Ecto neural progenitor cell (in vitro differentiated cells): Measurements from ENCODE around the gene PGD.
"Not testable (repeated sequence)": the region's sequence is repeated elsewhere in the genome, so short reads cannot be mapped to it uniquely, and the experiment has no call there.

ENCODE experiments used
- DNase-seq: peaks from one replicate; pipeline ENCODE4 v3.0.0-alpha.2; 2018; ENCODE audit warnings: low spot score

PGD gene

GRCh38 chr1:10399444-10399941 lies 629 bp downstream of the PGD start:
- no peak for DNase-seq

- DNase-seq, result no peak
These were observed 1.1 kb downstream of the PGD start for GRCh38 chr1:10400013-10400412.

DNA sequence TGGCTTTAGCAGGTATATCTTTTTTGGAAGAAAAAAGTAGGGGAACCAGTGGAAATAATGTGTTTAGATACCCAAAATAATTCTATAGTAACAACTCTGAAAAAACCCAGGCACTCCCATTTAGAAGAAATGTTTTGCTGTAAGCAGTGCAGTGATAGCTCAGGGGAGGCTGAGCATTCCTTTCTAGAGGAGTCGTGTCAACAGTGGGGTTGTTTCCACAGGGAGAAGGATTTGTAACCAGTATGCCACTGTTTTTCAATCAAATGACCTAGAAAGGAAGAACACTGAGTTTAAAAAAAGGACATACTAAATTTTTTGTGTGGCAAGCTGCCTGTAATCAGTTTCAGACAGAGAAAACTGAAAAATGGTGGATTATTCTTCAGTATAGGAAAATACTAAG lies 2.4 kb downstream of the PGD start:
- no peak for DNase-seq

- DNase-seq, result no peak
These were observed 3.9 kb downstream of the PGD start for GRCh38 chr1:10402729-10403274.

- no peak for DNase-seq
These were observed 8.3 kb downstream of the PGD start for GRCh38 chr1:10407201-10407600.

DNA sequence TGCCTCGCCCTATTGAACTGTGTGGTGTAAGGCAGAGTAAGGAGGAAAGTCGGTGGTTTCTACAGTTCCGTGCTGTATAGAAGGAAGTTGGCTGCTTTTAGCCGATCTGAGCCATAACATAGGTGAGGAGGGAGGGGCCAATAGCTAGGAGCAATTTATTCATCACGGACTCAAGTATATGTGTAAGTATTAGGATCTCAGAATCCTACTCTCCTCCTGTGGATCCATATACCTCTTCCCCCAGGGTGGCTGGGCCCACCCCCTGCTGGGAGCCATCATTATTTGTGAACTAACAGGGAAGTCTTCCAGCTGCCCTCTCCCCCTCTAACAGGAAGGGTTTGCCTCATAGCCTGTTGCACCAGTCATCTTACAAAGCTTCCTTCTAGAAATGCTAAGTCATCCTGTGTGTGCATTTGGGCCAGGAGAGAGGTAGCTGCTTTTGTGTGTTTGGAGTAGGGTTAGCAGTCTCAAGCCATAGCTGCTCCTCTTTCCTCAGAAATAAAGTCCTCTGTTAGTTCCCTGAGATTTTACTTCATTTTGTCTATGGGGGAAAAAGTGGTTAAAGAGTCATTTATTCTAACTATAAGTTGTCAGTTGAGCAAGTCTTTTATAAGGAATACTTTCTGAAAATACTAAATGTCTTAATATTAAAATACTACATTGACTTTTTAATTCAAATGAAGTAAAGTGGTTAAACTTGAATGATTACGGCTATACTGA lies 16.5 kb downstream of the PGD start:
- DNase-seq, result no peak

DNA sequence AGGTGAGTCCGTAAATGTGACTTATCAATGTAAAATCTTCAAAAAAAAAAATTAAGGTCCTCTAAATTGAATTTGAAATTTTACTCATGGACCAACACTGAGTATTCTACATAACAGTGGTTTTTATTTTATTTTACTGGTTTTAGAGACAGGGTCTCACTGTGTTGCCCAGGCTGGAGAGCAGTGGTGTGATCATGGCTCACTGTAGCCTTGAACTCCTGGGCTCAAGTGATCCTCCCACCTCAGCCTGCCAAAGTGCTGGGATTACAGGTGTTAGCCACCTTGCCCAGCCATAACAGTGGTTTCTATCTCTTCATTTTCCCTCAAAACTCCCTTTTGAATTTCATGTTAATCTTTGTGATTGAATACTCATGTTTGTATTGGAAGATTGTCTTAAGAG lies 17.1 kb downstream of the PGD start:
- DNase-seq, result not testable (repeated sequence)

DNA sequence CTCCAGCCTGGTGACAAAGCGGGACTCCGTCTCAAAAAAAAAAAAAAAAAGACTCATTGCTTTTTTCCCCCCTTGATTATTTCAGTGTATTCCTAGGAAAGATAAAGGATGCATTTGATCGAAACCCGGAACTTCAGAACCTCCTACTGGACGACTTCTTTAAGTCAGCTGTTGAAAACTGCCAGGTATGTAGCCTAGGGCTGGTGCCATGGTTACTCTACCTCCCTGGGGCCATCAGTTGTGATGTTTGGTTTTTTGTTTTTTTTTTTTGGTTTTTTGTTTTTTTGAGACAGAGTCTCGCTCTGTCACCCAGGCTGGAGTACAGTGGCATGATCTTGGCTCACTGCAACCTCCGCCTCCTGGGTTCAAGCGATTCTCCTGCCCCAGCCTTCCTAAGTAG lies 19.9 kb downstream of the PGD start:
- DNase-seq, result not testable (repeated sequence)

- DNase-seq, result no peak
These were observed 20.5 kb downstream of the PGD start for GRCh38 chr1:10419351-10419750.

DNA sequence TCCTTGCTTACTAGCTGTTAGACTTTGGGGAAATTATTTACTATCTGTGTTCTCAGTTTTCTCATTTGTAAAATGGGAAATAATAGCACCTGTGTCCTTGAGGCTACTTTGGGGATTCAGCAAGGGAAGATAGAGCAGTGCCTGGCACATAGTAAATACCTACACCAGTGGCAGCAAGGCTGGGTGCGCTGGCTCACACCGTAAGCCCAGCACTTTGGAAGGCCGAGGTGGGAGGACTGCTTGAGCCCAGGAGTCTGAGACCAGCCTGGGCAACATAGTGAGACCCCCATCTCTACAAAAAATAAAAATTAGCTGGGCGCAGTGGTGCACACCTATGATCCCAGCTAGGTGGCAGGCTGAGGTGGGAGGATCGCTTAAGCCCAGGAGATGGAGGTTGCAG lies 22.8 kb downstream of the PGD start:
- no peak for DNase-seq

GRCh38 chr1:10424034-10424433 lies 25.2 kb downstream of the PGD start:
- no peak for DNase-seq

GRCh38 chr1:10424651-10425050 lies 25.8 kb downstream of the PGD start:
- no peak for DNase-seq

GRCh38 chr1:10425826-10426534 lies 27.1 kb downstream of the PGD start:
- not testable (repeated sequence) for DNase-seq

GRCh38 chr1:10426535-10426848 lies 27.6 kb downstream of the PGD start:
- not testable (repeated sequence) for DNase-seq

- DNase-seq, result no peak
These were observed 30.1 kb downstream of the PGD start for GRCh38 chr1:10428984-10429383.

GRCh38 chr1:10429868-10430215 lies 31.0 kb downstream of the PGD start:
- DNase-seq, result no peak

- peak; percentile 96 for DNase-seq
These were observed 31.6 kb downstream of the PGD start, which contains the start of gene CENPS for GRCh38 chr1:10430216-10431069. CENPS (plus strand) TSS chr1:10430433; CDS start chr1:10430518, 85 bp downstream.

GRCh38 chr1:10431070-10431730 lies 32.3 kb downstream of the PGD start:
- DNase-seq, result no peak

DNA sequence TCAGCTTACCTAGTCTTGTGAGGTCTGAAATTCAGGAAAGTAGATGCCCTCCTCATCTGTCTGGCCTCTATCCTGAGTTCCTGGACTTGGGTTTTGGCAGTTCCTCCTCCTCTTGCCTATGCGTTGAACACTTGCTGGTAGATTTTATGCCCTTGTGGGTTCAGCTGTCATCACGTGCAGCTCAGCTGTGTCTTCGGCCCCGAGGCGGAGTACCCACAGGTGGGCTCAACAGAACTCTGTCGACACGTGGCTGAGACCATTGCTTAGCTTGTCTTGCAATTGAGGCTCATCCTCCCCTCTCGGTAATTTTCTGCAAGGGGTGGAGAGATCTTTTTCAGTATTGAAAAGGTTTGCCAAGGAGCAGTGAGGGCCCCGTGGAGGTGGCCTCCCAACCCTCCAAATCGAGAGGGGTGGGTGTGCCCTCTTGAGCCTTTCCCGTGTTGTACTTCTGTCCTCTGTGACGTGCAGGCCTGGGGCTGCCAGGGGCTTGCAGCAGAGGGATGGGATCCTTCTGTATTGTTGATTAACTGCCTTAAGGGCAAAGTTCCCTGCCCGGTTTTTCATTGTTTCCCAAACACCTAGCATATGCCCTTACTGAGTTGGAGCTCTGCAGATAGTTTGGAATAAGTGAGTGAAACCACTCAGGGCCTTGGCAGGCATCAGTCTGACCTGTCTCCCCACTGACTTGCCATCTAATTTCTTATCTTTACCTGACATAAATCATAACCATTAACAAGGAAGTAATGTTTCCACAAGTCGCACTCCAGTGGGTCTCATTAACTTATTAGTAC lies 34.2 kb downstream of the PGD start:
- DNase-seq, result no peak

DNA sequence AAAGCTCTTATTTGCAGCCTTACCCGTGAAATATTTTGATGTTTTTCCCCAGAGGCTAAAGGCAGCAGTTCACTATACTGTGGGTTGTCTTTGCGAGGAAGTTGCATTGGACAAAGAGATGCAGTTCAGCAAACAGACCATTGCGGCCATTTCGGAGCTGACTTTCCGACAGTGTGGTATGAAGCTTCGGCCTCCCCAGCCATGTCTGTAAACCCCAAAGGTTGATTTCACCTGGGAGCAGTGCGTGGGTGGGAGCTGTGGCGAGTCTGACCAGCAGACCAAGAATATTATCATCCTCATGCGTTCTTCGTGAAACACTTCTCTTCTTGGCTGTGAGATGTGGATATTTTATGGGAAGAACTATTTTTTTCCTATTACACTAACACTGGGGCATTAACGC lies 34.9 kb downstream of the PGD start:
- DNase-seq, result no peak

DNA sequence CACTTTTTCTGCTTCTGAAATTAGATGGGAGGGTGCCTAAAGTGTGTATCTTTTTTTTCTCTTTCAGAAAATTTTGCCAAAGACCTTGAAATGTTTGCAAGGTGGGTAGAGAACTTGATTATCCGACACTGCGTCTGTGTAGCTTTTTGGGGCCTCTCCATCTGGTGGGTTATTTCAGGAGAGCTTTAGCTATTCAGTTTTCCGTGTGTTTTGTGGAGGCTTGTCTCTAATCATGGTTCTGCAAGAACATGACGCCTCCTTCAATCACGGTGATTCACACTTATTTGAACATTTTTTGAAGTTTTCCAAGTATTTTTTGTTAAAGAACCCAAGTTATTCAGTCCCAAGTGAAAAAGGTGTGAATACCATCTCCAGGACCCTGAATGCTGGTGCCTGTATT lies 35.7 kb downstream of the PGD start:
- no peak for DNase-seq
